Loucy (cell line): ENCODE measurements around the gene NUMB.

Experiments used
- H2AFZ ChIP-seq: fragments of 200-600 bp; sonication (generic); 2 replicates; pipeline ENCODE4 v1.6.0; 2016; ENCODE audit warnings: antibody characterized with exemption, mild to moderate bottlenecking, low read length, moderate library complexity
- H3F3A ChIP-seq: fragments of 200-600 bp; 2 replicates; pipeline ENCODE4 v1.6.0; 2016; ENCODE audit warnings: antibody characterized with exemption, low read depth, mild to moderate bottlenecking
- H3K27me3 ChIP-seq: fragments of 200-600 bp; sonication (generic); 2 replicates; pipeline ENCODE4 v1.6.1; 2014; ENCODE audit warnings: low read length, mild to moderate bottlenecking; ENCODE audit not compliant: insufficient read depth, poor library complexity, severe bottlenecking
- H3K36me3 ChIP-seq: fragments of 200-600 bp; sonication (generic); 2 replicates; pipeline ENCODE4 v1.6.1; 2016; ENCODE audit warnings: low read length; ENCODE audit not compliant: insufficient read depth
- H3K4me1 ChIP-seq: fragments of 200-600 bp; sonication (generic); 2 replicates; pipeline ENCODE4 v1.5.1; 2014; ENCODE audit warnings: low read length, mild to moderate bottlenecking; ENCODE audit not compliant: insufficient read depth, poor library complexity, severe bottlenecking
- H3K4me2 ChIP-seq: fragments of 200-600 bp; sonication (generic); 2 replicates; pipeline ENCODE4 v1.6.0; 2014; ENCODE audit warnings: antibody characterized with exemption, low read length, low read depth, mild to moderate bottlenecking; ENCODE audit not compliant: poor library complexity, severe bottlenecking
- H3K4me3 ChIP-seq: fragments of 200-600 bp; sonication (generic); 2 replicates; pipeline ENCODE4 v1.5.1; 2014; ENCODE audit warnings: low read length, mild to moderate bottlenecking, mixed read lengths; ENCODE audit not compliant: poor library complexity, severe bottlenecking
- H3K79me2 ChIP-seq: fragments of 200-600 bp; sonication (generic); 2 replicates; pipeline ENCODE4 v1.6.1; 2014; ENCODE audit warnings: low read length; ENCODE audit not compliant: insufficient read depth
- H3K9ac ChIP-seq: fragments of 200-600 bp; sonication (generic); 2 replicates; pipeline ENCODE4 v1.6.0; 2014; ENCODE audit warnings: mild to moderate bottlenecking, low read depth, low read length, moderate library complexity; ENCODE audit not compliant: poor library complexity, severe bottlenecking
- H3K9me2 ChIP-seq: fragments of 200-600 bp; sonication (generic); replicated peaks from 2 replicates; pipeline ENCODE4 v1.6.1; 2016; ENCODE audit warnings: low read depth, low read length, mixed read lengths
- H3K9me3 ChIP-seq: fragments of 200-600 bp; sonication (generic); 2 replicates; pipeline ENCODE4 v1.6.1; 2014; ENCODE audit warnings: mild to moderate bottlenecking, antibody characterized with exemption, low read length, low read depth; ENCODE audit not compliant: insufficient read depth
- H4K20me1 ChIP-seq: fragments of 200-600 bp; sonication (generic); 2 replicates; pipeline ENCODE4 v1.6.0; 2014; ENCODE audit warnings: antibody characterized with exemption, low read length, mild to moderate bottlenecking; ENCODE audit not compliant: insufficient read depth, poor library complexity, severe bottlenecking
- CTCF ChIP-seq: fragments of 200-600 bp; sonication (generic); conservative IDR thresholded peaks from 2 replicates; pipeline ENCODE4 v1.5.1; 2014; ENCODE audit warnings: mild to moderate bottlenecking, antibody characterized with exemption, low read length
- EZH2phosphoT487 ChIP-seq: fragments of 200-600 bp; IDR thresholded peaks from 2 replicates; pipeline ENCODE4 v1.6.1; 2018; ENCODE audit warnings: antibody characterized with exemption, mild to moderate bottlenecking, moderate library complexity, borderline replicate concordance

The NUMB gene

GRCh38 chr14:73458183-73458976, at the start of gene NUMB:
Gene NUMB (minus strand): TSS chr14:73458546. CDS start chr14:73355751, 102,795 bp downstream.
- Histone ChIP-seq H3K4me3 (peak within 1 kb of the TSS; percentile 98), H3F3A (no peaks in the 10 kb centered on the region), H3K36me3 (no peaks in the 10 kb centered on the region), H4K20me1 (peaks cover 40% of the 10 kb centered on the region), H3K4me2 (peak within 1 kb of the TSS; percentile 95), H3K27me3 (no peaks in the 10 kb centered on the region), H3K79me2 (peaks cover 38% of the 10 kb centered on the region), H3K9ac (peak within 1 kb of the TSS; percentile 90), H3K9me2 (no peaks in the 10 kb centered on the region), H3K4me1 (peaks cover 44% of the 10 kb centered on the region), H3K9me3 (no peaks in the 10 kb centered on the region), H2AFZ (peak within 1 kb of the TSS; percentile 85)
- TF ChIP-seq CTCF = no peak
- TF ChIP-seq EZH2phosphoT487 = no peak

- Histone ChIP-seq H4K20me1 (no peaks in the 10 kb centered on the region), H3F3A (no peaks in the 10 kb centered on the region), H3K9me3 (no peaks in the 10 kb centered on the region), H2AFZ (no peak overlapping the region), H3K79me2 (no peaks in the 10 kb centered on the region), H3K9me2 (no peaks in the 10 kb centered on the region), H3K4me2 (peak overlapping the region; percentile 37), H3K4me1 (no peaks in the 10 kb centered on the region), H3K4me3 (peak overlapping the region; percentile 27), H3K9ac (no peak overlapping the region), H3K27me3 (no peaks in the 10 kb centered on the region), H3K36me3 (no peaks in the 10 kb centered on the region)
- TF ChIP-seq EZH2phosphoT487 (no peak), CTCF (no peak)
These were observed 45.3 kb upstream of the NUMB start for GRCh38 chr14:73503648-73504047.

- Histone ChIP-seq H3F3A (no peaks in the 10 kb centered on the region), H3K27me3 (no peaks in the 10 kb centered on the region), H3K4me3 (no peak overlapping the region), H3K9me2 (no peaks in the 10 kb centered on the region), H3K9me3 (no peaks in the 10 kb centered on the region), H3K4me1 (no peaks in the 10 kb centered on the region), H3K4me2 (no peak overlapping the region), H3K9ac (no peak overlapping the region), H4K20me1 (no peaks in the 10 kb centered on the region), H2AFZ (no peak overlapping the region), H3K36me3 (no peaks in the 10 kb centered on the region), H3K79me2 (no peaks in the 10 kb centered on the region)
- TF ChIP-seq CTCF (no peak), EZH2phosphoT487 (no peak)
These were observed 43.8 kb upstream of the NUMB start for GRCh38 chr14:73502017-73502619.
